Left renal pelvis (tissue), 4 donors: ENCODE data around the gene COL4A1. TPM values are rescaled to one million over a fixed set of nuclear protein-coding genes. Genes with fewer than 3 reads are reported as not detected.

ENCODE experiments used
- DNase-seq, 4 donors: peaks; one replicate each; pipeline ENCODE4 v3.0.0-alpha.2; 2013; ENCODE audit warnings: low read depth in 4 of 4, low spot score in 3 of 4
- polyA plus RNA-seq, 4 donors: library from polyadenylated mRNA; unstranded; fragments of 120-200 nt; gene quantifications; one replicate each; pipeline ENCODE4 v1.2.1, GENCODE V29; 2013; ENCODE audit not compliant: insufficient read length in 4 of 4

The COL4A1 gene
- polyA plus RNA-seq, 4 donors, result 420 to 713 (median 538) TPM

GRCh38 chr13:110107568-110108347 lies 199.2 kb downstream of the COL4A1 start:
- no peak for DNase-seq

- no peak for DNase-seq
Measured at GRCh38 chr13:110106726-110107125, 200.2 kb downstream of the COL4A1 start.

GRCh38 chr13:110105136-110105535 lies 201.8 kb downstream of the COL4A1 start:
- DNase-seq, result no peak

- no peak for DNase-seq
Measured at GRCh38 chr13:110103534-110103933, 203.4 kb downstream of the COL4A1 start.

GRCh38 chr13:110103026-110103425 lies 203.9 kb downstream of the COL4A1 start:
- no peak for DNase-seq

- DNase-seq, result no peak
Measured at GRCh38 chr13:110102053-110102452, 204.9 kb downstream of the COL4A1 start.

GRCh38 chr13:110099922-110100321 lies 207.0 kb downstream of the COL4A1 start:
- no peak for DNase-seq

Other genes starting within 250 kb of the COL4A1 start
- gene COL4A2, start 127 bp upstream of the COL4A1 start, polyA plus RNA-seq, result 100 to 1,000 TPM; 384 to 475 (median 465) TPM